Thoracic aorta (tissue), 2 donors: ENCODE measurements around the gene GSTM5. TPM values are rescaled to one million over a fixed set of nuclear protein-coding genes. Genes with fewer than 3 reads are reported as not detected.
"Not testable (repeated sequence)": the region's sequence is repeated elsewhere in the genome, so short reads cannot be mapped to it uniquely, and the experiment has no call there.

Source experiments
- ATAC-seq: fragments of 150-250 bp; one replicate; pipeline ENCODE4 v1.8.0; 2017; ENCODE audit warnings: low read depth; ENCODE audit not compliant: insufficient number of reproducible peaks, low FRiP score
- DNase-seq: peaks from one replicate; pipeline ENCODE4 v3.0.0-alpha.2; 2020; ENCODE audit warnings: low spot score
- H3K27ac ChIP-seq, 2 donors: fragments of 200-600 bp; sonication (generic); 1 replicate in 1 of 2; 2 replicates in 1 of 2; pipeline ENCODE4 v1.5.1; 2016; ENCODE audit warnings: mild to moderate bottlenecking in 2 of 2, moderate library complexity in 2 of 2
- H3K27me3 ChIP-seq: fragments of 200-600 bp; sonication (generic); replicated peaks from 2 replicates; pipeline ENCODE4 v1.6.0; 2016; ENCODE audit warnings: mild to moderate bottlenecking; ENCODE audit not compliant: insufficient read depth
- H3K36me3 ChIP-seq: fragments of 200-600 bp; sonication (generic); one replicate; pipeline ENCODE4 v1.5.1; 2016
- H3K4me1 ChIP-seq, 2 donors: fragments of 200-600 bp; sonication (generic); 1 replicate in 1 of 2; 2 replicates in 1 of 2; pipeline versions ENCODE4 v1.5.1 to v1.6.0; 2016; ENCODE audit warnings: low read depth in 2 of 2, mild to moderate bottlenecking in 1 of 2; ENCODE audit not compliant: control insufficient read depth in 1 of 2
- H3K4me3 ChIP-seq: fragments of 200-600 bp; sonication (generic); 2 replicates; pipeline ENCODE4 v1.5.1; 2016; ENCODE audit warnings: mild to moderate bottlenecking
- H3K9me3 ChIP-seq: fragments of 200-600 bp; sonication (generic); 2 replicates; pipeline ENCODE4 v1.5.1; 2016
- CTCF ChIP-seq: fragments of 200-600 bp; sonication (generic); IDR thresholded peaks from one replicate; pipeline ENCODE4 v1.5.1; 2019; ENCODE audit warnings: antibody characterized with exemption
- total RNA-seq, 2 donors: library from RNA; depleted of rRNA; stranded (reverse); fragments of >200 nt; gene quantifications; one replicate each; pipeline versions ENCODE4 v1.1.0 to v1.2.3, GENCODE V29; 2016

GSTM5 gene
- total RNA-seq, 2 donors from 2014 or later: 2.0 to 6.9 TPM

DNA sequence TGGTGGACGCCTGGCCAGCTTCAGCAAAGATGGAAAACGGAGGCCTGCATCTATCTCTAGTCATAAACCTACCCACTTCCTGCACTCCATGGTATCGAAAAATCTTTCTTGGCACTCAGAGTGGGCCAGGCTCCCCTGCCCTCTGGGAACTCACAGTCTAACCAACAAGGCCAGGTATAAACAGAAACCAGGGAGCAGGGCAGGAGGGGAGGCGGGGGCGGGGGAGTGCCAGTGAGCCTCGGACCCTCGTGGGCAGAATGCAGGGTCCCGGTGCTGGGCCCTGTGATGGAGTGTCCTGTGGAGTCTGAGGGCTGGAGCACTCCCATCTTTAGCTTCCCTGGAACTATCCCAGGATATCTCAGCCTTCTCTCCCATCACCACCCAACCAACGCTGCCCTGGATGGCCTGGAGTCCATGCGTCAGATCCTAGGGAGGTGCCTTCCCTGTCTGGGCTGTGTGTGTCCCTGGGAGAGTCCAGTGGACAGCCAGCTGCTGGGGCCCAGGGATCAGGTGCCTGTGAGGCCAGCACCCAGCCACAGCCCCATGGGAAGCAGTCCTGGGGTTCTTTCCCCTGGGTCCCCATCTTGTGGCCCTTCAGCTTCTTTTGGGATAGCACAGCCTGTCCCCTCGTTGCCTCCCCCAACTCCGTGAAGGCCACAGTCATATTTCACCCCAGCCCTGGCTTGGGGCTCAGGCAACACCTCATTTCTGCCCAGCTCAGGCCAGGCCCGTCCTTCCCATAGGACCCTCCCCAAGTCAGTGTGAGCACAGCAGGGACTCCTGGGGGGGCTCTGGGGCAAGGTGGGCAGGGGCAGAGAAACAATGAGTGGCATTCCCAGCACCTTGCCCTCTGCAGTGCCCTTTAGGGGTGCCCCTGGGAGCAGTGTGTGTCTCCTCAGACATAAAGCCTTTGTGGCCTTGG is 52.8 kb downstream of the GSTM5 start:
- H3K27ac ChIP-seq: no peak overlapping the region
- no peak for ATAC-seq
- peaks cover 0 to 44% of the 10 kb centered on the region in 2 donors for H3K4me1 ChIP-seq
- no peak for DNase-seq
- H3K36me3 ChIP-seq: no peaks in the 10 kb centered on the region
- H3K27me3 ChIP-seq: no peaks in the 10 kb centered on the region
- TF ChIP-seq CTCF: no peak
- no peak overlapping the region for H3K4me3 ChIP-seq
- no peaks in the 10 kb centered on the region for H3K9me3 ChIP-seq

- DNase-seq (no peak), ATAC-seq (no peak)
- Histone ChIP-seq H3K27me3 (no peaks in the 10 kb centered on the region), H3K4me1 (peaks cover 0 to 50% of the 10 kb centered on the region in 2 donors), H3K9me3 (no peaks in the 10 kb centered on the region), H3K4me3 (no peak overlapping the region), H3K36me3 (no peaks in the 10 kb centered on the region), H3K27ac (peak overlapping the region in 1 of 2 donors; percentile 63)
- no peak for TF ChIP-seq CTCF
Observed at GRCh38 chr1:109765483-109765815, 53.4 kb downstream of the GSTM5 start.

- Histone ChIP-seq H3K9me3 (no peaks in the 10 kb centered on the region), H3K4me3 (no peak overlapping the region), H3K36me3 (no peaks in the 10 kb centered on the region), H3K27me3 (no peaks in the 10 kb centered on the region), H3K27ac (peak overlapping the region; percentile 43 to 63), H3K4me1 (peaks cover 0 to 56% of the 10 kb centered on the region in 2 donors)
- ATAC-seq (no peak), DNase-seq (no peak)
- no peak for TF ChIP-seq CTCF
Observed at GRCh38 chr1:109765896-109766615, 54.0 kb downstream of the GSTM5 start.

GRCh38 chr1:109766991-109767636 is 55.1 kb downstream of the GSTM5 start:
- not testable (repeated sequence) for H3K27me3 ChIP-seq, ATAC-seq, DNase-seq, H3K9me3 ChIP-seq, H3K4me3 ChIP-seq, H3K36me3 ChIP-seq
- H3K27ac ChIP-seq: peak overlapping the region; percentile 43 to 63
- H3K4me1 ChIP-seq: peaks cover 0 to 59% of the 10 kb centered on the region in 2 donors

Other genes starting within 250 kb of the GSTM5 start
- 1 to 10 TPM; 4.2 to 6.1 TPM for gene SYPL2, start 245.7 kb upstream of the GSTM5 start, total RNA-seq
- gene ATXN7L2, start 228.3 kb upstream of the GSTM5 start, total RNA-seq: 1 to 10 TPM; 3.1 to 7.7 TPM
- 10 to 100 TPM in 1 of 2 donors, 1 to 10 TPM in 1; 9.5 to 16.5 TPM for gene CYB561D1, start 218.2 kb upstream of the GSTM5 start, total RNA-seq
- 10 to 100 TPM in 1 of 2 donors, 1 to 10 TPM in 1; 7.8 to 16.0 TPM for gene AMIGO1, start 202.5 kb upstream of the GSTM5 start, total RNA-seq
- gene GPR61, start 172.4 kb upstream of the GSTM5 start, total RNA-seq: not detected
- 1 to 10 TPM; 5.4 to 9.3 TPM for gene GNAI3, start 163.6 kb upstream of the GSTM5 start, total RNA-seq
- gene GNAT2, start 92.6 kb upstream of the GSTM5 start, total RNA-seq: not detected
- 100 to 1,000 TPM; 169 to 202 TPM for gene AMPD2, start 92.4 kb upstream of the GSTM5 start, total RNA-seq
- 10 to 100 TPM; 15.7 to 28.4 TPM for gene GSTM4, start 56.2 kb upstream of the GSTM5 start, total RNA-seq
- gene GSTM2, start 44.2 kb upstream of the GSTM5 start, total RNA-seq: 10 to 100 TPM; 49.0 to 72.4 TPM
- gene GSTM1, start 24.4 kb upstream of the GSTM5 start, total RNA-seq: not detected
- 10 to 100 TPM; 33.1 to 68.6 TPM for gene GSTM3, start 28.8 kb downstream of the GSTM5 start, total RNA-seq
- gene EPS8L3, start 51.7 kb downstream of the GSTM5 start, total RNA-seq: 1 to 10 TPM in 1 of 2 donors, not detected in 1; 1.1 TPM
- 100 to 1,000 TPM; 146 to 171 TPM for gene CSF1, start 198.6 kb downstream of the GSTM5 start, total RNA-seq